ENCODE measurements around the gene BCAS3.
"Not testable (repeated sequence)": the region's sequence is repeated elsewhere in the genome, so short reads cannot be mapped to it uniquely, and the experiment has no call there.

Gene BCAS3

GRCh38 chr17:61146833-61147232, 469.2 kb downstream of the BCAS3 start:
- not testable (repeated sequence) for DNase-seq (ENCODE audit: low read depth in 1 of 2, low spot score in 1 of 2)

GRCh38 chr17:61149106-61149825, 471.6 kb downstream of the BCAS3 start:
- DNase-seq (ENCODE audit: low read depth in 1 of 2, low spot score in 1 of 2): no peak

DNA sequence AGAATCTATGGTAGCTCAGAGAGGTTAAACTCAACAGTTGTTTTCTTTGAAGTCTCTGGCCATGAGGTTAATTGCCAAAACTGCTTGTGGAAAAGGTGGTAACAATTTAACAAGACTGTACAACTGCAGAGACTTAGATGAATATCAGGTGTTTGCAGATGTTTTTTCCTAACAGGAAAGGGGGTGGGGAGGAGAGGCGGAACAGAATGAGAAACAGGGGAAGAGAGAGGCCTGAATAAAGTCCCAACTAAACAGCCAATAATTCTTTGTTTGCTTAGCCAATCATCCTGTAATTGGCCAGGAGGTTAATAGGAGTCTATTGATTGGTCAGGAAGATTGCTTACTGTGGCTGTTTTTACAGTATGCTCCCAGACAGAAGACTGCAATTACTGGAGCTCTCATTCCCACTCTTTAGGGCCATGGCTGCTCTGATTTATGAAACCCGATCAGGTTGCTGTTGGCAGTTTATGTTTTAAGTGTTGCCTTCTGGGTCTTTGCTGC, 472.3 kb downstream of the BCAS3 start:
- DNase-seq (ENCODE audit: low read depth in 1 of 2, low spot score in 1 of 2): no peak

DNA sequence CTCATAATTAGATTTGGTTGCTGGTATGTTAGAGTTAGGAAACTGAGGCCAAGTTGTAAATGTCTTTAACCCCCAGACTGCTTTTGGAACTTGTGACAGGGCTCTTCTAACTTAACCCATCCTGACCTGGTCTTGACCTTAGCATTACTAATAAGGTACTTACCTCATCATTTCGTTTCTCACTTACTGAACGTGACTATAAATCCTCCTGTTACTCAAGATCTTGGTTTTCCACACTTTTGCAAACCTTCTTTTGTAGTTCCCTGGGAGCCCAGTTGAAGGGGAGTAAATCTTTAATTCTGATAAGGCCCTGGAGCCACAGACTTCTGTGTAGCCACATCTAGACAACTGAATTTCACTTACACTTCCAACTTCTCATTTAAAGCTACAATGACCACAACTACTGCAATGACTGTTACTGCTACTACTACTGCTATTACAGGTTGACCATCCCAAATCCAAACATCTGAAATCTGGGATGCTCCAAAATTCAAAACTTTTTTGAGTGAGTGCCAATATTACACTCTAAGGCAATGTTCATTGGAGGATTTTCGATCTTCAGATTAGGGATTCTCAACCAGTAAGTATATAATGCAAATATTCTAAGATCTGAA, 473.1 kb downstream of the BCAS3 start:
- DNase-seq (ENCODE audit: low read depth in 1 of 2, low spot score in 1 of 2): no peak

DNA sequence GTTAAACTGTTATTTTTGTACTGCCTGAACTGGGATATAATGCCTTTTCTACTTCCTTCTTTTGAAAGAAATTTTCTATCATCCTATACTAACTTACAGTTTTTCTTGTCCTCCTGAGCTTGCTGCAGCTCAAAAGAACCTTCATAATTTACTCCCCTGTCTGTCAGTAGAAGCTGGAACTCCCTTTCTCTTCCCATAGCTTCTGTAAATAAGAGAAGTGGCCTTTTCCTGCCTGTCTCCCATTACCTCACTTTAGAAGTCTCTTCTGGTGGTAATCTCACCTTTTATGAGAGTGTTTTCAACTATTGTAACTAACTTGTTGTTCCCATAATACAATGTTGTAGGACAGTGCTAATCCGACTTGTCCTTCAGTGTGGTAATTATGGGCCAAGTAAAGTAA, 475.2 kb downstream of the BCAS3 start:
- no peak for DNase-seq (ENCODE audit: low read depth in 1 of 2, low spot score in 1 of 2)

DNA sequence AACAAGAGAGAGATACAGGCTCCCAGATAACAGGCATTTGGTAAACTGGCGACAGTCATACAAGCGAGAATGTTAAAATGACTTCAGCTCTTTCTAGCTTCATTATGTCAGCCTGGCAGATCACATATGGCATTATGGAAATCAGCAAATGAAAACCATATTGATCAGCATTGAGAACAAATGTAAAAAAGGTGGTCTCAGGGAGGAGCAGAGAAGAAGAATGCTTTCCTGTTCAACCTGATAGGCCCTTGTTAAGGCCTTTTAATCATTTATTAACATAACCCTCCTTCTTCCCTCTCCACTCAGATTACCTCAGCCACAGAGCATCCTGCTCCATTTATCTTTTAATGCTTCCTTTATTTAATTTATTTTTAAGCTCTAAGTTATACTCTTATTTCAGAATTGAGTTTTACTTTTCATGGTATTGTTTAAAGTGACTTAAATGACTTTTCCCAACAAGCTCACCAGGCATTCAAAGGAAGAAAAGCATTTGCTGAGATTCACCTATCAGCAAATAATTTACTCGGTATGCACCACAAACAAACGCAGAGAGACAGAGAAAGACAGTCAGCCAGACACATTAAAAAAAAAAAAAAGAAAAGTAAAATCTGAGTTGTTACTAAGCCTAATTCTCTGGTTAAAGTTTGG, 478.1 kb downstream of the BCAS3 start:
- no peak for DNase-seq (ENCODE audit: low read depth in 1 of 2, low spot score in 1 of 2)

- no peak for DNase-seq (ENCODE audit: low read depth in 1 of 2, low spot score in 1 of 2)
Measured at GRCh38 chr17:61157246-61157886, 479.7 kb downstream of the BCAS3 start.

DNA sequence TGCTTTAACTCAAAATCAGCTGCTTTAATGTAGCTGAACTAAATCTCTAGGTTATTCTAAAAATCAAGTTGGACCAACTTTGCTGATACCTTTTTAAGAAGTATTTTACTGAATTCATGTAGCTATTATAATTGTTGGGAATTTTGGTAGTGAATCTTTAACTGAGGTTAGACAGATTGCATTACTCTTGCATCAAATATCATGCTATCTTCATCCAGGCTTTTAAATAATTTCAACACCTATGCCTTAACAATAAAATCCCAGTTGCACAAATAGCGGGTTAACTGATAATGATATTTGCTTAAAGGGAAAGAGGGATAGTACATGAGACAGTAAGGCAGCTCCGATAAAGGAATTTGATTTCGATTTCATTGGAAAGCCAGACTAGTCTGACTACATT, 480.7 kb downstream of the BCAS3 start:
- no peak for DNase-seq (ENCODE audit: low read depth in 1 of 2, low spot score in 1 of 2)

- no peak for DNase-seq (ENCODE audit: low read depth in 1 of 2, low spot score in 1 of 2)
Measured at GRCh38 chr17:61159221-61159814, 481.7 kb downstream of the BCAS3 start.

- DNase-seq (ENCODE audit: low read depth in 1 of 2, low spot score in 1 of 2): no peak
Measured at GRCh38 chr17:61160204-61160603, 482.6 kb downstream of the BCAS3 start.

DNA sequence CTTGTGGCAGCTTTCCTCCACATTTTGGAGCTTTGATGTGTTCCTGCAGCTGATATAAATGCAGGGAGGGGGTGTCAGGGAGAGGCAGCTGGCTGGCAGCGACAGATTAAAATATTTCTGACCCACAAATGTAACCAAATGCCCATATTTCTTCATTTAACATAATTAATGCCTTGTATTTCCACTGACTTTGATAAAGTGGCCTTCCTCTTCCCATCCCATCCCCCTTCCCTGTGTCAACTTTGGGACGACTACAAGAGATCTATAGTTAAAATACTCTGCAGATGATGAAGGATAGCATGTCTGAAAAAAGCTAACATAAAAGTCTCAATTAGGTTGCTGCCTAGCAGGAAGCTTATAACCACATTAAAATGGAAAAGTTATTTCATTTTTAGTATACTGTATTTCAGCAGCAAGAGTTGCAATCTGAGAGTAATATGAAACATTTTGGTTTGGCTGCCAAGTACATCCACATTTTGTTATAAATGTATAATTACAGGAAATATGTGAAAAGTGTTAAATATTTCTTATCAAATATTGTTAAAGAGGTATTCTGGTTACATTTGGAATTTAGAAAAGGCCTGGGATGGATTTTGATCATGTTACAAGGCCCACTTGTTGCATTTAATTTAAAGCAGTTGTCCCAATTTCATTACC, 483.3 kb downstream of the BCAS3 start:
- no peak for DNase-seq (ENCODE audit: low read depth in 1 of 2, low spot score in 1 of 2)

DNA sequence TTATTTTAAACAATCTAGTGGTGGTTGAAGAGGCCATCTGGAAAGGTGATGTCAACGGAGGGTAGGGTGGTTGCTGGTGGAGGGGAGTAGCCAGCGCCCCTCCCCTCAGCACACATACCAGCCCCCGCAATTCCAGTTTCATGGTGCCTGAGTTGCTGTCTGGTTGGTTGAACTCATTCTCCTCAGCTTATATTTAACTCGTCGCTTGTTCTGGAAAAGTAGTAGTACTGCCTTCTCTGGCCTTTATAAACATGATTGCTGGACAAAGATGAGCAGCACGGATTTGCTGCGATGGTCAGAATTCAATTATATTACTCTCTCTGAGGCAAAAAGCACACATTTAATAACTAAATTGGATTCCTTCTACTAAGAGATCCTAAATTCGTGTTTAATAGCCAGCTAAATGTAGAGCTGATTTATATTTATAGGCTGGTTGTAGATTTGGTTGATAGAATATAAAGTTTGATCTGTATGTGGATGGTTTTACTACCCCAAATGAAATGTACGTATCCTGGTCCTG, 484.0 kb downstream of the BCAS3 start:
- no peak for DNase-seq (ENCODE audit: low read depth in 1 of 2, low spot score in 1 of 2)

DNA sequence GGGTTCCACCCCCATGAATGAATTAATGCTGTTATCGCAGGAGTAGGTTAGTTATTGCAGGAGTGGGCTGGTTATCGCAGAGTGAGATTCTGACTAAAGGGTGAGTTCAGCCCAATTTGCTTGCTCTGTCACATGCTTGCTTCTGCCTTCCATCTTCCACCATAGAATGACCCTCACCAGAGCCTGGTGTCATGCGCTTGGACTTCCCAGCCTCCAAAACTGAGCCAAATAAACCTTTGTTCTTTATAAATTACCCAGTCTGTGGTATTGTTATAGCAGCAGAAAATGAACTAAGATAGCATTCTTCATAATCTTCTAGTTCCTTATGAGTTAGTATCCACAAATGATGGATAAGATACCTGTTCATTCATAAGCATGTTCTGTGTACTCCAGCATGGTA, 486.9 kb downstream of the BCAS3 start:
- no peak for DNase-seq (ENCODE audit: low read depth in 1 of 2, low spot score in 1 of 2)

DNA sequence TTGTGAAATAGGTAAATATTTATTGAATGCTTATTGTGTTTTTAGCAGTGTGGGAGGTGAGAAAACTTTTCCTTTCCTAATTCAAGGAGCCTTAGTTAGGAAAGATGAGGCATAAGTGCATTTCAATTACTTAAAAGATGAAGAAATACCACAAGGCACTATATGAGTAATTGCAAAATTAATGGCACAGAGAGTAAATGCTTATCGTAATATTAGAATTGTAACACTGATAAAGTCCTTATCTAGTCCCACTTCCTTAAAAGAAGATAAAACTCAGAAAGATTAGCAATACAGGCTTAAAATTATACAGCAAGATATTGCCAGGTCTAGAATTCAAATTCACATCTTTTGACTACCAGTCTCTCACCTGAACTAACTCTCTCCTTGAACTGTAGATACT, 489.4 kb downstream of the BCAS3 start:
- no peak for DNase-seq (ENCODE audit: low read depth in 1 of 2, low spot score in 1 of 2)

GRCh38 chr17:61168506-61168905, 490.9 kb downstream of the BCAS3 start:
- DNase-seq (ENCODE audit: low read depth in 1 of 2, low spot score in 1 of 2): no peak

- no peak for DNase-seq (ENCODE audit: low read depth in 1 of 2, low spot score in 1 of 2)
Measured at GRCh38 chr17:61174310-61174709, 496.7 kb downstream of the BCAS3 start.

DNA sequence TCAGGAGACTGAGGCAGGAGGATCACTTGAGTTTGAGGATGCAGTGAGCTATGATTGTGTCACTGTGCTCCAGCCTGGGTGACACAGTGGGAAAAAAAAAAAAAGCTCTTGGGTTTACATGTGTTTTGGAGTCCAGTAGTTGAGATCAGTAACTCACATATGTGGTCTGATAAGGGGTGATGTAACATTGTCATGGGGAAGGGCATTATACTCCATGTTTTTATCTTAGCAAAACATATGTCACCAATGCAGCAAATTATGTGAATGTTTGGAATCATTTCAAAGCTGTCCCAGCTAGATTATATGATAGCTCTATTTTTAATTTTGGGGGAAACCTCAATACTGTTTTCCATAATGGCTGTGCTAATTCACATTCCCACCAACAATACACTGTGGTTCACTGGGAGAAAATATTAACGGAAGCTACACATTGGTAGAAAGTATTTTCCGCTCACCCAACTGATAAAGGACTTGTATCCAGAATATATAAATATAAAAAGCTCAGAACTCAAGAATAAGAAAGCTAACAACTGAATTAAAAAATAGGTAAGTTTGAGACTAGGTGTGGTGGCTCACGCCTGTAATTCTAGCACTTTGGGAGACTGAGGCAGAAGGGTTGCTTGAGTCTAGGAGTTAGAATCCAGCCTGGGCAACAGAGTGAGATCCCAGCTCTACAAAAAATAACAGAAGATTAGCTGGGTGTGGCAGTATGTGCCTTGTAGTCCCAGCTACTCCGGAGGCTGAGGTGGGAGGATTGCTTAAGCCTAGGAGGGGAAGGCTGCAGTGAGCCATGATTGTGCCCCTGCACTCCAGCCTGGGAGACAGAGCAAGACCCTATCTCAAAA, 497.9 kb downstream of the BCAS3 start:
- DNase-seq (ENCODE audit: low read depth in 1 of 2, low spot score in 1 of 2): no peak

DNA sequence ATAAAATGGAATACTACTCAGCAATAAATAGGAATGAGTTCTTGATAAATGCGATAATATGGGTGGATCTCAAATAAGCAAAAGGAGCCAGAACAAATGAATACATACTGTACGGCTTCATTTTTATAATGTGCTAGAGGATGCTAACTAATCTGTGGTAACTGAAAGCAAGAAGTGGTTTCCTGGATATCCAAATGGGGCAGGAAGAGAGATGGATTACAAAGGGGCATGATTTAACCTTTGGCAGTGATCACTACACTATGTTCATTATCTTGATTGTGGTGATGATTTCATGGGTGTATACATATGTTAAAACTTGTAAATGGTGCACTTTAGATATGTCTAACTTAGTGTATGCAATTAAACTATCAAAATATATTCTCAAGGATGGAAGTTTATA, 499.7 kb downstream of the BCAS3 start:
- no peak for DNase-seq (ENCODE audit: low read depth in 1 of 2, low spot score in 1 of 2)

DNA sequence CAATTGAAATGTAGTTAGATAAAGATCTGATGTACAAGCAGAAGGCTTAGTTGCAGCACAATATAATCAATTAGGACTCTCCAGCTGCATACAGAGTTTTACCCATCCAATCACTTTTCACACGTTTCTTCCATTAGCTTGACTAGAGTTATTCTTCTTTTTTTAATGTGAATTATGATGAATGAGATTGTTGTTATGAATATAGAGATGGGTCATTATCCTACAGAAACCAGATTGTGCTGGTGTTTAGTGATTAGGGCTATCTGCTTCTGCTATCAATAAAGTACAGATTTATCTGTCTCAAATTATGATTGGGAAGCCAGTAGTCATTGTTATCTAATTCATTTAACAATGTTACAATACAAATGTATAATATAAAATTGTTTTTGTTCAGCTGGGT, 500.6 kb downstream of the BCAS3 start:
- no peak for DNase-seq (ENCODE audit: low read depth in 1 of 2, low spot score in 1 of 2)

- no peak for DNase-seq (ENCODE audit: low read depth in 1 of 2, low spot score in 1 of 2)
Measured at GRCh38 chr17:61179380-61179806, 501.7 kb downstream of the BCAS3 start.

Data from activated T-helper 1 cell treated with anti-CD3 and anti-CD28 coated beads, Interleukin-2, amount 50 U/mL, for 16 hours (primary cell).